GM12878 (cell line): ENCODE measurements around the gene FHIP2A. TPM values are rescaled to one million over a fixed set of nuclear protein-coding genes. Genes with fewer than 3 reads are reported as not detected.

Experiments
- ATAC-seq: fragments of 200-7000 bp; cut with Tn5 transposase; 3 replicates; pipeline ENCODE4 v1.9.1; 2020; ENCODE audit warnings: mild to moderate bottlenecking, moderate library complexity
- BruUV-seq: library from RNA; stranded (reverse); fragments of 400-500 nt; replicated peaks from 2 replicates; lab custom pipeline; 2021; lab: Mats Ljungman, UMichigan
- CTCF ChIA-PET: fragments of 300-600 bp; sonication (Branson Sonifier 250); formaldehyde crosslinking; extraction: SDS; loops from one replicate; lab custom pipeline; 2021; ENCODE audit warnings: inconsistent platforms; lab: Yijun Ruan, JAX
- POLR2A ChIA-PET: fragments of 350-600 bp; formaldehyde crosslinking; extraction: SDS; loops from one replicate; lab custom pipeline; 2021; ENCODE audit warnings: inconsistent platforms; lab: Charles Lee
- RAD21 ChIA-PET: fragments of 300-600 bp; sonication (Branson Sonifier 250); formaldehyde crosslinking; loops from one replicate; lab custom pipeline; 2023; ENCODE audit warnings: antibody characterized with exemption; ENCODE audit not compliant: unreplicated experiment; lab: Charles Lee
- SMC1A ChIA-PET: fragments of 300-600 bp; sonication (Branson Sonifier 250); formaldehyde crosslinking; loops from one replicate; lab custom pipeline; 2023; ENCODE audit not compliant: unreplicated experiment, uncharacterized antibody; lab: Charles Lee
- DNase-seq: peaks from one replicate; pipeline ENCODE4 v3.0.0-alpha.2; 2011; ENCODE audit warnings: low read depth, low spot score
- FAIRE-seq: peaks from 3 replicates; lab custom pipeline; 2011; peaks lifted over from hg19 to GRCh38; lab: Jason Lieb, UNC
- H2AFZ ChIP-seq: 2 replicates; pipeline ENCODE4 v1.6.0; 2011; ENCODE audit warnings: low read depth, low read length, control low read depth; ENCODE audit not compliant: control insufficient read depth
- H3K27ac ChIP-seq: 2 replicates; pipeline ENCODE4 v1.5.1; 2011; ENCODE audit warnings: control low read depth; ENCODE audit not compliant: control insufficient read depth, insufficient read depth
- H3K27me3 ChIP-seq, 2 experiments: replicated peaks in 1 of 2; 2 replicates each; pipeline versions ENCODE4 v1.6.0 to v1.6.1; 2011; ENCODE audit warnings: low read length in 1 of 2; ENCODE audit not compliant: control insufficient read depth in 2 of 2, insufficient read depth in 2 of 2
- H3K36me3 ChIP-seq, 2 experiments: 2 replicates each; pipeline ENCODE4 v1.5.1; 2011; ENCODE audit warnings: low read length in 1 of 2; ENCODE audit not compliant: control insufficient read depth in 2 of 2, insufficient read depth in 2 of 2
- H3K4me1 ChIP-seq: 2 replicates; pipeline ENCODE4 v1.6.1; 2011; ENCODE audit warnings: mild to moderate bottlenecking, low read length, moderate library complexity, mixed read lengths; ENCODE audit not compliant: control insufficient read depth, insufficient read depth
- H3K4me2 ChIP-seq: 2 replicates; pipeline ENCODE4 v1.6.0; 2011; ENCODE audit warnings: control low read depth; ENCODE audit not compliant: control insufficient read depth, insufficient read depth
- H3K4me3 ChIP-seq: fragments of 200-600 bp; sonication (generic); 2 replicates; pipeline ENCODE4 v1.5.1; 2016
- H3K79me2 ChIP-seq: 2 replicates; pipeline ENCODE4 v1.6.0; 2011; ENCODE audit warnings: low read length; ENCODE audit not compliant: control insufficient read depth, insufficient read depth
- H3K9ac ChIP-seq: 2 replicates; pipeline ENCODE4 v1.8.0; 2011; ENCODE audit warnings: low read length, control low read depth, mixed read lengths; ENCODE audit not compliant: control insufficient read depth, insufficient read depth
- H3K9me3 ChIP-seq: replicated peaks from 3 replicates; pipeline ENCODE4 v1.5.1; 2011; ENCODE audit warnings: mild to moderate bottlenecking, low read length; ENCODE audit not compliant: control insufficient read depth, insufficient read depth
- H4K20me1 ChIP-seq: 2 replicates; pipeline ENCODE4 v1.6.0; 2011; ENCODE audit not compliant: control insufficient read depth, insufficient read depth
- ATF7 ChIP-seq: fragments of 450-650 bp; IDR thresholded peaks from 2 replicates; pipeline ENCODE4 v1.6.1; 2016; ENCODE audit warnings: low read depth, mild to moderate bottlenecking
- BRCA1 ChIP-seq: IDR thresholded peaks from 2 replicates; pipeline ENCODE4 v1.6.1; 2011; ENCODE audit warnings: low read depth, low read length, improper control_type of control experiment
- ELK1 ChIP-seq: IDR thresholded peaks from 2 replicates; pipeline ENCODE4 v1.6.1; 2012; ENCODE audit warnings: low read depth, low read length, improper control_type of control experiment
- ETV6 ChIP-seq, 2 experiments: fragments of 450-650 bp in 1 of 2; IDR thresholded peaks in 1 of 2; conservative IDR thresholded peaks in 1 of 2; 2 replicates each; pipeline ENCODE4 v1.6.1; 2014; ENCODE audit warnings: antibody characterized with exemption in 1 of 2, borderline replicate concordance in 1 of 2, low read depth in 1 of 2, mild to moderate bottlenecking in 1 of 2, moderate library complexity in 1 of 2
- IKZF1 ChIP-seq: fragments of 450-650 bp; conservative IDR thresholded peaks from 2 replicates; pipeline ENCODE4 v1.6.1; 2017; ENCODE audit warnings: antibody characterized with exemption, mild to moderate bottlenecking
- MYB ChIP-seq: fragments of 150-350 bp; IDR thresholded peaks from 2 replicates; pipeline ENCODE4 v1.6.1; 2014; ENCODE audit warnings: mild to moderate bottlenecking, low read depth, low read length, borderline replicate concordance
- PKNOX1 ChIP-seq: fragments of 450-650 bp; IDR thresholded peaks from 2 replicates; pipeline ENCODE4 v1.6.1; 2016; ENCODE audit warnings: mild to moderate bottlenecking
- POLR2AphosphoS5 ChIP-seq: IDR thresholded peaks from 2 replicates; pipeline ENCODE4 v1.6.1; 2011; ENCODE audit warnings: mild to moderate bottlenecking, low read length, inconsistent platforms
- RAD21 ChIP-seq: IDR thresholded peaks from 2 replicates; pipeline ENCODE4 v1.6.1; 2011; ENCODE audit warnings: mild to moderate bottlenecking, low read depth, low read length, moderate library complexity; ENCODE audit not compliant: insufficient read depth
- SMC3 ChIP-seq: IDR thresholded peaks from 2 replicates; pipeline ENCODE4 v1.6.1; 2011; ENCODE audit warnings: low read length, improper control_type of control experiment, borderline replicate concordance
- TBL1XR1 ChIP-seq: IDR thresholded peaks from 2 replicates; pipeline ENCODE4 v1.6.1; 2012; ENCODE audit warnings: low read depth, low read length, improper control_type of control experiment
- TCF12 ChIP-seq: IDR thresholded peaks from 2 replicates; pipeline ENCODE4 v1.6.1; 2011; ENCODE audit warnings: low read depth, mild to moderate bottlenecking, low read length
- ZNF207 ChIP-seq: fragments of 450-650 bp; IDR thresholded peaks from 2 replicates; pipeline ENCODE4 v1.6.1; 2014; ENCODE audit warnings: antibody characterized with exemption, mild to moderate bottlenecking, borderline replicate concordance
- ZNF217 ChIP-seq: fragments of 450-650 bp; IDR thresholded peaks from 2 replicates; pipeline ENCODE4 v1.6.1; 2017; ENCODE audit warnings: antibody characterized with exemption, mild to moderate bottlenecking
- ZNF622 ChIP-seq: fragments of 450-650 bp; IDR thresholded peaks from 2 replicates; pipeline ENCODE4 v1.6.1; 2017; ENCODE audit warnings: mild to moderate bottlenecking, inconsistent platforms
- WGBS: methylation state at CpG from one replicate; pipeline ENCODE4 v1.1.6; 2016; ENCODE audit warnings: low lambda C conversion rate; ENCODE audit not compliant: insufficient replicate concordance, insufficient coverage; ENCODE audit errors: missing lambda C conversion rate; 5-methylcytosine and 5-hydroxymethylcytosine counted together
- in situ Hi-C: fragments of 300-500 bp; cut with MboI; formaldehyde crosslinking; loops from 9 replicates; pipeline ENCODE4 v1.14.3; 2018; ENCODE audit warnings: mixed read lengths
- intact Hi-C: fragments of 100-400 bp; cut with micrococcal nuclease; formaldehyde crosslinking; loops from one replicate; pipeline ENCODE4 v1.14.2; 2022; ENCODE audit not compliant: unreplicated experiment
- polyA plus RNA-seq, 11 experiments: library from polyadenylated mRNA; depleted of rRNA in 4 of 11; unstranded in 6 of 11; stranded (reverse) in 5 of 11; fragments of >200 nt; fragmentation: Nextera tagmentation in 4 of 11; fragmentation: Illumina TruSeq in 1 of 11; extraction: Ambion mirVana in 4 of 11; extraction: Trizol in 1 of 11; gene quantifications; 1 replicate in 1 of 11; 2 replicates in 10 of 11; pipeline versions ENCODE4 v1.2.1 to v1.2.3, GENCODE V29; 2011 to 2016; ENCODE audit warnings: inconsistent platforms in 2 of 11, missing spikeins in 2 of 11, low read depth in 1 of 11
- total RNA-seq, 4 experiments: library from RNA; depleted of rRNA in 3 of 4; stranded (reverse); fragments of >200 nt in 3 of 4; fragmentation: Illumina TruSeq in 1 of 4; extraction: Trizol in 1 of 4; gene quantifications; 2 replicates each; pipeline versions ENCODE4 v1.2.1 to v1.2.3, GENCODE V29; 2013 to 2021
- TF ChIP-seq, protein P1 (sequence below): fragments of 450-650 bp; formaldehyde crosslinking; IDR thresholded peaks from 2 replicates; pipeline ENCODE4 v1.5.0; 2022; ENCODE audit warnings: mild to moderate bottlenecking, missing genetic modification characterization
- TF ChIP-seq, protein P2 (sequence below): fragments of 450-650 bp; IDR thresholded peaks from 2 replicates; pipeline ENCODE4 v1.6.1; 2017; ENCODE audit warnings: mild to moderate bottlenecking

The FHIP2A gene
- total and polyA plus RNA-seq, 10 of the 15 experiments (the other 5 are each of a cell fraction or from before 2014, with no cell fraction given): 6.8 to 30.4 (median 17.0) TPM

DNA sequence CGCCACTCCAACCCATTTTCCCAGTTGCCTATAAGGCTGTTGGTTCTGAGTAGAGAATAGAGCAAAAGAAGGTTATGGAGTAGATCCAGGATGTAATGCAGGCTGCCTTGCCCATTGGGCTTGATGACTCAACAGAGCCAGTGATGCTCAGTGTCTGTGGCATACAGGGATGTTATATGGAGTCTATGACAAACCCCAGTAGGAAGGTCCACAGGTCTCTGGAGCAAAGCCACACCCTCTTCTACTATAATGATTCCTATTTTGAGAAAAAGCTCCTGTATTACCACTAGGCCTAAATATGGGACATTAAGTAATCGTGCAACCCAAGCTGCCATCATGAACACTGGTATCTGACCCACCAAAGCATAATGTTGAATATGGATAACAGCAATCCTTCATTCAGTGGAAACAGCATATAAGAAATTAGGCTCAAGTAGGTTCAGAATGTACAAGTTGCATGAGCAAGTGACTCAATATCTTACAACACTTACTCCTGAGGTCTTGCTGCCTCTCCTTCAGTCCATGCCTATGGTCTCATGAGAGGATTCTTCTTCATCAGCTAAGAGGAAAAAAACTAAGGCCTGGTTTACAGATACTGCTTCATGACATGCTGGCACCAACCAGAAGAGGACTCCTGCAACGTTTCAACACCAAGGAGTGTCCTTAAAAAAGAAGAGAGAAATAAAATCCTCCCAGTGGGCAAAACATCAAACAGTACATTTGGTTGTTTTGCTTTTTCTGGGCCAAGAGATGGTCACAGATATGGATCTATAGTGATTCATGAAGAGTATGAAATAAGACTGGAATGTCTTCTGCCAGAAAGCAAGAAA, 14.8 kb upstream of the FHIP2A start:
- Histone ChIP-seq H3K9ac (no peak overlapping the region), H3K4me3 (no peak overlapping the region), H4K20me1 (no peaks in the 10 kb centered on the region), H3K9me3 (no peaks in the 10 kb centered on the region), H3K27me3 (no peaks in the 10 kb centered on the region), H3K4me1 (peaks cover 8% of the 10 kb centered on the region), H2AFZ (no peak overlapping the region), H3K36me3 (no peaks in the 10 kb centered on the region), H3K4me2 (no peak overlapping the region), H3K27ac (no peak overlapping the region), H3K79me2 (no peaks in the 10 kb centered on the region)
- RAD21 ChIA-PET: no interaction called here
- 59% methylated on average over 3 of the region's 3 CpGs for WGBS
- SMC1A ChIA-PET: no interaction called here
- DNase-seq (no peak), ATAC-seq (no peak), FAIRE-seq (no peak)
- in situ Hi-C loops: loop anchor here (25.0 kb wide), 1 partner anchor 1119 kb away; the partner anchor contains the start of gene CASP7
- POLR2A ChIA-PET: no interaction called here
- BruUV-seq: no TSS peak
- CTCF ChIA-PET: no interaction called here
- intact Hi-C loops: no loop called here
- TF ChIP-seq IKZF1 (no peak), PKNOX1 (no peak), ZNF622 (no peak), TCF12 (no peak), MYB (no peak), ZNF207 (no peak), POLR2AphosphoS5 (no peak), TBL1XR1 (no peak), ZNF217 (no peak), BRCA1 (no peak), RAD21 (no peak), SMC3 (no peak), ELK1 (no peak), ETV6 (conservative IDR thresholded peaks at IDR 0.05 in 1 of 2, IDR thresholded peaks at IDR 0.05 in 1 of 2; ENCODE audit: borderline replicate concordance in 1 of 2, low read depth in 1 of 2) (no peak), ATF7 (no peak)
- TF ChIP-seq, protein P1, sequence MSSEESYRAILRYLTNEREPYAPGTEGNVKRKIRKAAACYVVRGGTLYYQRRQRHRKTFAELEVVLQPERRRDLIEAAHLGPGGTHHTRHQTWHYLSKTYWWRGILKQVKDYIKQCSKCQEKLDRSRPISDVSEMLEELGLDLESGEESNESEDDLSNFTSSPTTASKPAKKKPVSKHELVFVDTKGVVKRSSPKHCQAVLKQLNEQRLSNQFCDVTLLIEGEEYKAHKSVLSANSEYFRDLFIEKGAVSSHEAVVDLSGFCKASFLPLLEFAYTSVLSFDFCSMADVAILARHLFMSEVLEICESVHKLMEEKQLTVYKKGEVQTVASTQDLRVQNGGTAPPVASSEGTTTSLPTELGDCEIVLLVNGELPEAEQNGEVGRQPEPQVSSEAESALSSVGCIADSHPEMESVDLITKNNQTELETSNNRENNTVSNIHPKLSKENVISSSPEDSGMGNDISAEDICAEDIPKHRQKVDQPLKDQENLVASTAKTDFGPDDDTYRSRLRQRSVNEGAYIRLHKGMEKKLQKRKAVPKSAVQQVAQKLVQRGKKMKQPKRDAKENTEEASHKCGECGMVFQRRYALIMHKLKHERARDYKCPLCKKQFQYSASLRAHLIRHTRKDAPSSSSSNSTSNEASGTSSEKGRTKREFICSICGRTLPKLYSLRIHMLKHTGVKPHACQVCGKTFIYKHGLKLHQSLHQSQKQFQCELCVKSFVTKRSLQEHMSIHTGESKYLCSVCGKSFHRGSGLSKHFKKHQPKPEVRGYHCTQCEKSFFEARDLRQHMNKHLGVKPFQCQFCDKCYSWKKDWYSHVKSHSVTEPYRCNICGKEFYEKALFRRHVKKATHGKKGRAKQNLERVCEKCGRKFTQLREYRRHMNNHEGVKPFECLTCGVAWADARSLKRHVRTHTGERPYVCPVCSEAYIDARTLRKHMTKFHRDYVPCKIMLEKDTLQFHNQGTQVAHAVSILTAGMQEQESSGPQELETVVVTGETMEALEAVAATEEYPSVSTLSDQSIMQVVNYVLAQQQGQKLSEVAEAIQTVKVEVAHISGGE (CRISPR knock-in tag): no peak
- TF ChIP-seq, protein P2, sequence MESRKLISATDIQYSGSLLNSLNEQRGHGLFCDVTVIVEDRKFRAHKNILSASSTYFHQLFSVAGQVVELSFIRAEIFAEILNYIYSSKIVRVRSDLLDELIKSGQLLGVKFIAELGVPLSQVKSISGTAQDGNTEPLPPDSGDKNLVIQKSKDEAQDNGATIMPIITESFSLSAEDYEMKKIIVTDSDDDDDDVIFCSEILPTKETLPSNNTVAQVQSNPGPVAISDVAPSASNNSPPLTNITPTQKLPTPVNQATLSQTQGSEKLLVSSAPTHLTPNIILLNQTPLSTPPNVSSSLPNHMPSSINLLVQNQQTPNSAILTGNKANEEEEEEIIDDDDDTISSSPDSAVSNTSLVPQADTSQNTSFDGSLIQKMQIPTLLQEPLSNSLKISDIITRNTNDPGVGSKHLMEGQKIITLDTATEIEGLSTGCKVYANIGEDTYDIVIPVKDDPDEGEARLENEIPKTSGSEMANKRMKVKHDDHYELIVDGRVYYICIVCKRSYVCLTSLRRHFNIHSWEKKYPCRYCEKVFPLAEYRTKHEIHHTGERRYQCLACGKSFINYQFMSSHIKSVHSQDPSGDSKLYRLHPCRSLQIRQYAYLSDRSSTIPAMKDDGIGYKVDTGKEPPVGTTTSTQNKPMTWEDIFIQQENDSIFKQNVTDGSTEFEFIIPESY: no peak
